Left kidney (tissue), 8 donors: Measurements from ENCODE around the gene PLG. TPM values are rescaled to one million over a fixed set of nuclear protein-coding genes. Genes with fewer than 3 reads are reported as not detected.
"Not testable (repeated sequence)": the region's sequence is repeated elsewhere in the genome, so short reads cannot be mapped to it uniquely, and the experiment has no call there.

Experiments used
- DNase-seq: peaks from one replicate; pipeline ENCODE4 v3.0.0-alpha.2; 2013
- long read RNA-seq, 8 donors: transcript quantifications; one replicate each; lab custom pipeline, GENCODE V29; 2026
- polyA plus RNA-seq: library from polyadenylated mRNA; unstranded; fragments of 120-200 nt; gene quantifications from one replicate; pipeline ENCODE4 v1.2.1, GENCODE V29; 2013; ENCODE audit not compliant: insufficient read length

The PLG gene
- 8.7 TPM for polyA plus RNA-seq
- long read RNA-seq, donor 1, partial matches to known transcripts, result 0 of 1 reads
- long read RNA-seq, donor 1, other reads (novel, unspliced or antisense), result 0 of 1 reads
- long read RNA-seq, donor 2, result 0 reads
- long read RNA-seq, donor 3, result 0 reads
- long read RNA-seq, donor 4, result 0 reads
- long read RNA-seq, donor 5, partial matches to known transcripts, result 0 of 3 reads
- long read RNA-seq, donor 5, other reads (novel, unspliced or antisense), result 0 of 3 reads
- long read RNA-seq, donor 6, result 0 reads
- long read RNA-seq, donor 7, result 0 reads
- long read RNA-seq, donor 8, partial matches to known transcripts, result 0 of 1 reads
- long read RNA-seq, donor 8, other reads (novel, unspliced or antisense), result 0 of 1 reads

GRCh38 chr6:160701918-160702680, at the start of gene PLG:
PLG (plus strand) TSS chr6:160702244; CDS start chr6:160702305, 61 bp downstream.
- DNase-seq, result not testable (repeated sequence)

- no peak for DNase-seq
Observed at GRCh38 chr6:160659562-160659961, 42.5 kb upstream of the PLG start.

DNA sequence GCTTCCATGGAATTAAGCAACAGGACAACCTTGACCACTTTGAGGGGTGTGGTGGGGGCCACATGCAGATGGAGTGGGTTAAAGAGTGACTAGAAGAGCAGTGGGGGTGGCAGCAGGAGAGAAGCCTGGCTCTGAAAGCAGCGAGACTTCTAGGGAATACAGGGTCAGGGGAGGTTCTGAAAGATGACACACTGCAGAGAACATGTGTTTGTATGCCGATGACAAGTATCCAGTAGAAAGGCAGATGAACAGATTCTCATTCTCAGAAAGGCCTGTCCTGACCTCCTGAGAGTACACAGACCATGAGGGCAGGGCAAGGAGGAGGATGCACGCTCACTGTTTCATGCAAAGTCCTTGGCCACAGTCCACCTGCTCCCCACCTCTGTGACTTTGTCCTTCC, 40.8 kb upstream of the PLG start:
- DNase-seq, result no peak

DNA sequence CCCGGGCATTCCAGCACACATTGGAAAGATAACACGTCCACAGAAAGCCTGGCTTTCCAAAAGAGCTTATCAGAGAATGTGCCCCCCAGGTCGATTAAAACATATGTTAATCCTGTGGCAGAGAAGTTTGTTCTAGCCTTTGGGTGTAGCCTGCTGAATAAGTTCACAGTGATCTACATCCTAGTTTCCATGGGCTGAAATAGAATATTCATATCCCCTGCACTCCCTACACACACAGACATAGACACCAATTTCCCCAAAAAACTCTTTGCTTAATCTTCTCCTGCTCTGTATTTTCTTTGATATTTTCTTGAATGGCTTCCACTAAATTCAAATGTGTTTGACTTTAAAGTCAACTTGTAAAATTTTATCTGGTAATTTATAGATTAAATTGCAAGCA, 39.6 kb upstream of the PLG start:
- DNase-seq, result no peak

GRCh38 chr6:160662842-160663241, 39.2 kb upstream of the PLG start:
- no peak for DNase-seq

GRCh38 chr6:160664198-160664597, 37.8 kb upstream of the PLG start, which contains the start of gene LPA:
LPA (minus strand) TSS chr6:160664275; CDS start chr6:160664214, 61 bp downstream.
- not testable (repeated sequence) for DNase-seq

GRCh38 chr6:160667639-160668481, 34.2 kb upstream of the PLG start:
- peak; percentile 5 for DNase-seq

GRCh38 chr6:160668589-160668988, 33.5 kb upstream of the PLG start:
- DNase-seq, result no peak

- DNase-seq, result not testable (repeated sequence)
Observed at GRCh38 chr6:160676418-160676817, 25.6 kb upstream of the PLG start.

- DNase-seq, result no peak
Observed at GRCh38 chr6:160678230-160678629, 23.8 kb upstream of the PLG start.

- DNase-seq, result peak; percentile 7
Observed at GRCh38 chr6:160678744-160679401, 23.2 kb upstream of the PLG start.

- DNase-seq, result peak; percentile 25
Observed at GRCh38 chr6:160679402-160679769, 22.7 kb upstream of the PLG start.

DNA sequence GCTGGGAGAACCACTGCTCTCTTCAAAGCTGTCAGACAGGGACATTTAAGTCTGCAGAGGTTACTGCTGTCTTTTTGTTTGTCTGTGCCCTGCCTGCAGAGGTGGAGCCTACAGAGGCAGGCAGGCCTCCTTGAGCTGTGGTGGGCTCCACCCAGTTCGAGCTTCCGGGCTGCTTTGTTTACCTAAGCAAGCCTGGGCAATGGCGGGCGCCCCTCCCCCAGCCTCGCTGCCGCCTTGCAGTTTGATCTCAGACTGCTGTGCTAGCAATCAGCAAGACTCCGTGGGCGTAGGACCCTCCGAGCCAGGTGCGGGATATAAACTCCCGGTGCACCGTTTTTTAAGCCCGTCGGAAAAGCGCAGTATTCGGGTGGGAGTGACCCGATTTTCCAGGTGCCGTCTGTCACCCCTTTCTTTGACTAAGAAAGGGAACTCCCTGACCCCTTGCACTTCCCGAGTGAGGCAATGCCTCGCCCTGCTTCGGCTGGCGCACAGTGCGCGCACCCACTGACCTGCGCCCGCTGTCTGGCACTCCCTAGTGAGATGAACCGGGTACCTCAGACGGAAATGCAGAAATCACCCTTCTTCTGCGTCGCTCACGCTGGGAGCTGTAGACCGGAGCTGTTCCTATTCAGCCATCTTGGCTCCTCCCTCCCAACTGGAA, 16.8 kb upstream of the PLG start:
- not testable (repeated sequence) for DNase-seq

DNA sequence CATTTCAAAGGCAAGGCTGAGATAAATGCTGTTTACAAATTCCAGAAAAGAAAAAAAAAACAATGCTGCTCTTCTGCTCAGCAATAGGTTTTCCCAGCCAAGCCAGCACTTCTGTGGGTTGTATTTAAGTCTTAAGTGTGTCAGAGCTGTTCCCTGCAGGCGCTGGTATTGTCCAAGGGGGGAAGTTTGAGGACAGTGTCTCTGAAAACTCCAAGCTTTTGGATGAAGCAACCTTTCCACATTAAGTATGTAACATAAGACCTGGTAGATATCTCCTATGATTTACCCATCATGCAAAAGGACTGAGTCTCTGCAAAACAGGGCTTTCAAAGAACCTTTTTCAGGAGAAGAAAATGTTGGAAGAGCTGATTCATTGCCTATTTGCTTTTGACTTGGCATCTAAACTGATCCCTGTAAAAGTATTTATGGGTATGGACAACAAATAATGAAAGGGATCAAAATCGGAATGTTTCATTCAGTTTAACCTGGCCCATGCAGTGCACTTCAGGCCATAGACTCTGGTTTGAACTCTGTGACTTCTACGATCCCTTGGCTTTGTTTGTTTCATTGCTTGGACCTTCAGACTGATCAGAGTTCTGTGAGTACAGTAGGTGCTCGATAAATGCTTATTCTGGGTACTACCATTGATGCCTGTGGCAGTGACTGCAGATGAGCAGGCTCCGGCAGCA, 16.1 kb upstream of the PLG start:
- no peak for DNase-seq

DNA sequence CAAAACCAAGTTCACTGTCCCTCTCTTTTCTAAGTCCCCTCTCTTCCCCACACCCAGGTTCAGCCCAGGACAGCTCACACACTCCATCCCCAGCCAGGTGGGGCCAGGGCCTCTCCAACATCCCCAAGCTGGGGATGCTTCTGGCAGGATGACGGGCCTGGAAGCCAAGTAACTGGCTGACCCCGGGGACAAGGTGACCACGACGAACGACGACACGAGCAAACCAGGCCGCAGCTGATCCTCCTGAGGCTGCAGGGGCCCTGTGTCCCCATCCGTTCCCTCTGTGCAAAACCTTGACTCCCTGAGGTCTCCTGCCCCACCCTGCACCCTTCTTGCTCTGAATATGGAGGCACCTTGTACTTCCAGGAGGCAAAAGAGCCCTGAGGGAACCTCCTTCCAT, 11.6 kb upstream of the PLG start:
- no peak for DNase-seq

DNA sequence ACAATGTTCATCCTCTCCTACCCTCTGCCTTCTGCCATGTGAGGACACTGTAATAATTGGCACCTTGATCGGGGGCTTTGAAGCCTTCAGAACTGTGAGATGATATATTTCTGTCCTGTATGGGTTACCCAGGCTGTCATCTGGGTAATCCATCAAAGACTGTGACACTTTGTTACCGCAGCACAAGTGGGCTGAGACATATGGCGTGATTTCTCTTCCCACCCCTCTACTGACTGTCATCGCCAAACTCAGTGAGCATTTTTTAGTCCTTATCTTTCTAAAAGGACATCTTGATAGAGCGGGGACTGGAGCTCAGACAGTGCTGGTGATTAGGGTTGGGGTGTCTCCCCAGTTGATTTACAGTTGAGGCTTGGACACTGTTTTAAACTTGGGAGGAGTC, 10.4 kb upstream of the PLG start:
- DNase-seq, result no peak

DNA sequence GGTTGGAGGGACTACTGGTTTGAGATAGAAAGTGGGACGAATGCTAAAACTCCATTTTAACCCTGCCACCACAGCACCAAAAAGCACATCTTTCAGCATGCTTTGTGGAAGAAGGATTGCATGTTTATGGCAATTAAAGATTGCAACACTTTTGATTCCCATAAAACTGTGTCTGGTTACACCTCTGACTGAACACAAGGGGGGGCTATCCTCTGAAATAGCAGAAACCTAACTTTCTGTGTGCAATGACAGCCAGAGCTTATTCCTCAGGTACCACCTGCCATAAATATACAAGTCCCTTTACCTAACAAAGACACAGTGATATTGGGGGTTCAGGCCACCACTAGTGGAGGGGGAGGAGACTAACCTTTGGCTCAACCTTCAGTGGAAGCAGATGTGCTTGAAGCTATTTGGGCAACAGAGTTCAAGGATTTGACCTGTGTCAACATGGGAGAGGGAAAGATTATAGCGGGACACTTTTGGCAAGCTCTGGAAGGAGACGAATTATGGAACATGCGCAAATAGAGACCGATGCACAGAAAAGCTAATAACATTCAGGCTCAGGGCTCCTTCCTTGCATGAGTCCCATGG, 9.6 kb upstream of the PLG start:
- DNase-seq, result no peak

- DNase-seq, result not testable (repeated sequence)
Observed at GRCh38 chr6:160695025-160695424, 7.0 kb upstream of the PLG start.

- DNase-seq, result not testable (repeated sequence)
Observed at GRCh38 chr6:160695622-160696021, 6.4 kb upstream of the PLG start.

DNA sequence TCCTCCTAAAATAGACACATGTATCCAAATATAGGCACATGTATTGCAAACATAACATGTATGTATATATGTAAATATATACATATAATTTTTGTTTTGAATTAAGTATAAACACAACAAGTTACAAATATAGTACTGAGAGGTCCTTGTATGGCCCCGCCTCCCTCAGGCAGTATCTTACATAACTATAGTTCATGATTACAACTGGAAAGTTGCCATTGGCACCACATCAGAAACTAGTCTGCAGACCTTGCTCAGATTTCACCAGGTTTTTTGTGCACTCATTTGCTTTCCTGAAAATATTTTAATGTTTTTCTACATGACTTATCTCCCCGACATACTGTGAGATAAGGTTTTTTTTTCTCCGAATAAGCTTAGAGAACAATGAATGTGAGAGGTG, 5.2 kb upstream of the PLG start:
- DNase-seq, result not testable (repeated sequence)
